ENCODE results near the gene FURIN. TPM values are rescaled to one million over a fixed set of nuclear protein-coding genes. Genes with fewer than 3 reads are reported as not detected.

Gene FURIN
- total RNA-seq, 4 donors from 2014 or later = 58.7 to 121 (median 92.3) TPM

GRCh38 chr15:90875549-90875981 lies 7.2 kb downstream of the FURIN start:
- DNase-seq (ENCODE audit: low spot score) (no peak), ATAC-seq (ENCODE audit: low FRiP score) (no peak)
- TF ChIP-seq CTCF (IDR thresholded peaks at IDR 0.05) = no peak

GRCh38 chr15:90876046-90876445 lies 7.7 kb downstream of the FURIN start:
- no peak for TF ChIP-seq CTCF (IDR thresholded peaks at IDR 0.05)
- ATAC-seq (ENCODE audit: low FRiP score) (no peak), DNase-seq (ENCODE audit: low spot score) (no peak)

- ATAC-seq (ENCODE audit: low FRiP score) = no peak
- TF ChIP-seq CTCF (IDR thresholded peaks at IDR 0.05) = no peak
- no peak for DNase-seq (ENCODE audit: low spot score)
Observed at GRCh38 chr15:90876512-90877170, 8.3 kb downstream of the FURIN start.

- TF ChIP-seq CTCF (IDR thresholded peaks at IDR 0.05) = no peak
- no peak for DNase-seq (ENCODE audit: low spot score)
- no peak for ATAC-seq (ENCODE audit: low FRiP score)
Observed at GRCh38 chr15:90877315-90877714, 8.9 kb downstream of the FURIN start.

GRCh38 chr15:90877996-90878395 lies 9.6 kb downstream of the FURIN start:
- no peak for DNase-seq (ENCODE audit: low spot score)
- TF ChIP-seq CTCF (IDR thresholded peaks at IDR 0.05) = no peak
- ATAC-seq (ENCODE audit: low FRiP score) = no peak

GRCh38 chr15:90878660-90879059 lies 10.3 kb downstream of the FURIN start:
- DNase-seq (ENCODE audit: low spot score) (no peak), ATAC-seq (ENCODE audit: low FRiP score) (no peak)
- TF ChIP-seq CTCF (IDR thresholded peaks at IDR 0.05) = no peak

- TF ChIP-seq CTCF (IDR thresholded peaks at IDR 0.05) = no peak
- DNase-seq (ENCODE audit: low spot score) = no peak
- ATAC-seq (ENCODE audit: low FRiP score) = no peak
Observed at GRCh38 chr15:90879730-90880366, 11.5 kb downstream of the FURIN start.
